ENCODE results near the gene GRM3.

The GRM3 gene

DNA sequence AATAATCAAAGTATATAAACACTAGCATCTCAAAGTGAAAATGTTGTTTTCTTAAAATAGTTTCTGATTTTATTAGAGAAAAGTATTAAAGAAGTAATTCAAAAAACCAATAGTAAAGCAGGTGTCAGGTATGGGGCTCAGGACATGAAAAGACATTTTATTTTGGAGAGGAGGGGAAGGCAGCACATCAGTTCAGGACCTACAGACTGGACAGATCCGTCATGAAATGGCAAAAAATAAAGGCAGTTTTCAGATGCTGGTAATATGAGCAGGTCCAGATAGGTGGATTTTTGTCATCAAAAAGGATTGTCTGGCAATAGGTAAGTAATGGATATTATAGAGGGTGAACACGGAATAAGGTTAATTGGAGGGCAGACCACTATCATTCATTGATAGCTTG, 49.0 kb downstream of the GRM3 start:
- DNase-seq (ENCODE audit: low read depth in 2 of 2): no peak

DNA sequence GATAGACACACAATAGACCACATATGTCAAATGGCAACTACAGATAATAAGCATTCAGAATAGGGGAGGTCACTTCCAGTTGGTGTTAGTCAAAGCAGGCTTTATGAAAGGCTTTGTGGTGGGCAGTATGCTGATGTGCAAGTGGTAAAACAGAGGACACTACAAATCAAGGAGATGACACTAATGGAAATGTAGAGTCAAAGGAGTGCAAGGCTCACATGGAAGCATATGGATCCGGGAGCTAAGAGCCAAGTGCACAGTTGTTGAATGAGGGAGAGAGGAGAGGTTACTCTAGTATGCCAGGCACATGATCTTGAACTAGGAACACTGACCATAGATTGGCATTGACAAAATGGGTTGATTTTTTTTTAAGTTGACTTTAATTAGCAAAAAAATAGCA, 62.7 kb downstream of the GRM3 start:
- DNase-seq (ENCODE audit: low read depth in 2 of 2): no peak

DNA sequence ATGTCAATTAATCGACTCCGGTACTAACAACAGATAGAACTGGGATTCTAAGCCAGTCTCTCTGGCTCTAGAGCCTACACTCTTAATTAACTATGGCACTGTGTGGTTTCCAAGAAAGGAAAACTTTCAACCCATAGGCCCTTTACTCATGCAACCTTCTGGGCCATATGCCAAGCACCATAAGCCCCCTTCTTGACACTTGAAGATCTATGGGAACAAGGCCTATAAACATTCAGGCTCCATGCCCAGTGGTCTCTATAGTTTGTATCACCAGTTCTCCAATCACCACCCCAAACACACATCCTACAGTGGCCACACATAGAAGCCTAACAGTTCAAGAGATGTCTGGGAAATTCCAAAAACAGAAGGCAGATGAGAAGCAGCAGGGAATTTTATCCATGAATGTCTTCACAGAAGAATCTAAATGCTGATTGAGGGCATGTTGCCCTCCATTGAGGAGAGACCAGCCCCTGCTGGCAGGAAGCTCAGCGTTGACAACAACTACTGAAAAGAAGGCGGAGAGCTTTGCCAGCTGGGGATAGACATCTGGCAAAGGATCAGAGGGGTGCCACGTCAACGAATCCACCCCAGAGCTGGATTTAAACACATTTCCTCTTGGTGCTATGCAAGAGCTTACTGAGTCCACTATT, 64.4 kb downstream of the GRM3 start:
- DNase-seq (ENCODE audit: low read depth in 2 of 2): no peak

DNA sequence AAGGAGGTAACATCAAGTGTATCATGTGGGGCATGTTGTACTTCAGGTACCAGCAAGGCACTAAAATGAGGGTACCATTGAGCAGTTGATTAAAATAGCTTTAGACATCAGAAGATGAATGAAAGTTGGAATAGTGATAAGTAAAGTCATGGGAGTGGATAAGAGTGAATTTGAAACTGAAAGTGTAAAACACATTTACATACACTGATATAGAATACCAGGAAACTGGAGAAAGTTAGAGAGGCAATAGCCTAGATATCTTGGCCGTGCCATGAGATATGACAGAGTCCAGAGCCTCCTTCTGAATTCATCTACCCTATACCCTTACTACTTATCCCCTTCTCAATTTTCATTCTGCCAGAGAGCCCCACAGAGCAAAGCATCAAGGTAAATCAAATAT, 76.6 kb downstream of the GRM3 start:
- no peak for DNase-seq (ENCODE audit: low read depth in 2 of 2)

DNA sequence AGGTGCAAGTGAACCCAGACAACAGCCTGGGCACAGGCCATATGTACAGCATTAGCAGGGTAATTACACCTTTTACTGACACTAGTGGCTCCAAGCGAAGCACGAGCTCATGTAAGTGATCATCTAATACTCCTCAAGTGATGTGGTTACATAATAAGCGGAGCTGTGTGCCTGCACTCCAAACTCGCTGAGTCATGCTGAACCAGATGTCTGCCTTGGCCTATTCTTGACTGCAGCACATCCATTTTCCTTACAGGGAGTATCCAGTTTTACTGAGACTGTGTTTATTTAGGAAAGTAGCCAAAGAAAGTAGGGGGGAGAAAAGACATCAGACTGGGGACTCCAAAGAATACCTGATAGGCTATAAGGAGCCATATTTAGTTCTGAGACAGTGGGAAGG, 90.1 kb downstream of the GRM3 start:
- no peak for DNase-seq (ENCODE audit: low read depth in 2 of 2)

DNA sequence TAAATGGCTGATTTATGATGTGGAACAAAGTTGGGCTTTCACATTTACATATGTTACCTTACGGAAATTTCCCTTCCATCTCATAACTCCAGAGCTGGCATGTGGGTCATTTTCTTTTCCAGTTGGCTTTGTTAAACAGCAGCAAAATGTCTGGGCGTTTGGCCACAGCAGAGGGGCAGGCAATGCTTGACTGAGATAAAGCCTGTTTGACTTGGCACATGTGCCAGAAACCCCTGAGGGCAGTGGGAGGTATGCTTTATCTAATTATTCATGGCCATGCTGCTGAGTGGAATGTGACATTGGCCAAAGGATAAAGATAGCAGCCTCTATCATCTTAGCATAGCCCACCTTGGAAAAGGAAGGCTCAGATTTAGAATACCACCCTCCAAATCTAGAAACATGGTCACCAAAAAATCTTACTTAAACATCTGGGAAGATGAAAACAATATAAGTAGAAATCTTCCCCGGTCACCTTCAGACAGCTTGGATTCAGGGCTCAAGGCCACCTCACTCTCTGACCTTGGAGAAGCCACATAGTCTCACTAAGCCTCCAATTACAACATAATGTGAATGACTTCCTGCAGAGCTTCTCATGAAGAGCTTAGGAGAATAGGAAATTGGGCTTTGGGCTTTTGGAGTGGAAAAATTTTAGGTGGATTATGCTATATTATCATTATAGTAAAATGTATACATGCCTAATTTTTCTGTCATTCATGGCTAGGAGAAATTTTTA, 101.5 kb downstream of the GRM3 start:
- no peak for DNase-seq (ENCODE audit: low read depth in 2 of 2)

DNA sequence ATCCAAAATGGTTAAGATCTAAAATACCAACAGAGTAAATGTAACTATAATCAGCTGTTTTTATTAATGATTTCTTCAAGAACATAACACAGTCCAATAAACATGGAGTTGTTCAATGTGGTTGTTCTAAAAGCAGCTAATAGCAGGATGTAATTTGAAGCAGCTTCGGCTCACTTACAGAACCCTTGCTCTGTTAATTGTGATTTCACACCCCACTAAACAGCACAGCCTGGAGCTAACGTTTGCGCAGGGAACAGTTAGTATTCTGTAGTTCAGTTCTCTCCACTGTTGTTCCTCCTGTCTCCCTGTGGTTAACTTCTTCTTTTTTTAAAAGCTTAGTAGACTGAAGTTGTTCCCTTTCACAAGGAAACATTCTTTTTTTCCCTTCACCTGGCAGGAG, 104.0 kb downstream of the GRM3 start:
- no peak for DNase-seq (ENCODE audit: low read depth in 2 of 2)

DNA sequence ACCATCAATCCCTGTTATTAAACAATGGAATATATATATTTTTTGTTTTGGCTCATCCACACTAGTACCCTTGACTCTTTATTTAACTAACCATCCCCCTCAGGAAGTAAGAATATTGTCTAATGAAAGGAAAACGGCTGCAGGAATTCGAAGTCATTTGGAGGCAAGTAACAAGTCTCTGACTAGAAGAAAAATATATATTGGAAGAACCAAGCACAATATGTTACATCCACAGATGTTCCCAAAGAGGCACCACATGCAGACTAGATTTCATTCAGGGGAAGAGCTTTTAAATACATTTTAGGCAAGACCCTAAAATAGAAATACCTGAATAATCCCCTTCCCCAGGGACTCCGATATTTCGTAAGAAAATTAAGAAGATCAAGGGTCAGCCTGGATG, 104.5 kb downstream of the GRM3 start:
- no peak for DNase-seq (ENCODE audit: low read depth in 2 of 2)

DNA sequence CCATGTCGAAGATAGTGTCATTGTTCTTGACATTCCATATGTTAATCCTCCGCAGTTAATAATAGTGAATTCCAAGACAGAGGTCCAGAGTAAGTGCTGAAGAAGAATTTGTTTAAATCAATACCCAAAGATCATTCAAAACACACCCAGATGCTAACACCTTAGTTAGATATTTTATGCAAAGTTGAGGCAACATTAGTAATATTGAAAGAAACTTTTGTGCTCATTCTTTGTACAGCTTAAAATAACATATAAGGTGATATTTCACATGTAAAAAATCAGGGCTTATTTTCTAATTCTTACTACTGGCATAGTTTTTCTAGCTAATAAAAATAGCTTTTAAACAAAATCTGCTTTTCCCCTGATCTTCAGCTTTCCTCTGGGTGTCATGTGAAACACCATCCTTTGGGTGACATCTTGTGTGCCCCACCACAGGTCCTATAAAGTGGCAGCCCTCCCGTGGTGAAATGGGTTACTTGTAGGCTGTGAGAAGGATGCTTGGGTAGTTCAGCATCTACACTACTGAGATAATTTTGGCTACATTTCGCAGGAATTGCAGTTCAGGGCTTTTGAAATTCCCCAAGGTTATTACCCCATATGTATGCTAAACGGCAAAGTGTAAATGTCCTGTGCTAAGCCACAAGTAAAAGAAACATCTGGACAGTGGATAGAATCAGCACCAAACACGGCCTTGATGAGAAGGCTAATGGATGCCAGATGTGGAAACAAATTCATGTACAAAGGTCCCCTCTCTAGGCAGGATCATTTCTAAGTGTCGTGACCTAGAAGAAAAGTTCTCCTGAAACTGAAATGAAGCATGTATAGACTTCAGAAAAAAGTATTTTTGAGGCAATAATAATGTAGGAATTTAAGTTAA, 105.4 kb downstream of the GRM3 start:
- DNase-seq (ENCODE audit: low read depth in 2 of 2): no peak

DNA sequence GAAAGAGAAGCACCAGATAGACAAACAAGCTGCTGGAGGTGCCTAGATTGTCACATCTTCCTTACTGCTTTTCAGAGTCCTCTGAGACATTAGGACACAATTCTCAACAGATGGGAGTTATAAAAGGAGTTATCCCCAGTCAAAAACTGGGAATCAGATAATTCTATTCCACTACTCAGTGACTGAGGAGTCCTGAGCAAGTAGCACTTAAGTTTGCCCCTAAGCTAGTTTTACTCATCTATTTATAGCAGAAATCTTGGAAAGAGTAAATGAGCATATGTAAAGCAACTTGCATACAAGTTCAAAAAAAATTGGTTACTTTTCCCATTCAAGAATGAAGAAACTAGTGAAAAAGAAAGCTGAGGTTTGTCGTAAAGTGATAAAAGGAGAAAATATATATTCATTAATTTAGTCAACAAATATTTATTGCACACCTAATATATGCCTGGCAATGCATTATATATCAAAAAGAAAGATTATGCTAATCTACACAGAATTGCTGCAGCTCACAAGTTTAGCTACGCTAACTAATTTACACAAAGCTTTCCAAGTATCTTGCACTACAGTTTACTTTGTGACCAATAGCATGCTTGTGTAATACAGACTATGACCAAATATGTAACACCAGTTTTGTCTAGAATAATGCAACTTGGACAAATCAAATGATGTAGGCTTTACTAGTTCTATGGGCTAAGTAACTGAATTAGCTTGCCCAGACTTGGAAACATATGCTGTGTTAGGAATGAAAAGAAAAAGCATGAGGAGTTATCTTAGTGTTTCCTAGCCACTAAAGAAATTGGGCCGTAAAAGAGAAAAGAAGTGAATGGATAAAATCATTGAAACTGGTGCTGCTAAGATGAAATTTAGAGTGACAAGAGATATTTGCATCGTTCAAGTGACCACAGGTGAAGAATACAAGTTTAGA, 106.3 kb downstream of the GRM3 start:
- DNase-seq (ENCODE audit: low read depth in 2 of 2): no peak

DNA sequence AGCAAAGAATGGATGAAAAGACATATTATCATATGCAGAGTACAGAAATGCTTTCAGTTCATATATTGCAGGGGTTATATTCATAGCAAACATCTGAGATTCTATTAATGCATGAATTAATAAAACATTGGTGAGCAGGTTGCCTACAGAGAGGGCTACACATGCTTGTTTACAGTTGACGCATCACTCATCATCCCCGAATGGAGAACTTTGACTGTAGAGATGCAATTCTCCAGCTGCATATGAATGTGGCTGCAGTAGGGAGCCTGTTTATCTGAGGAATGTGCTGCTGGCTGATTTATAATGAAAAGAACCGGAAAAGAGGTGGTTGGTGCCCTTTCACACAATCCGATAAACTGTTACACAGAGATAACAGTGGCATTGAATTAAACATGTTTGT, 116.5 kb downstream of the GRM3 start:
- DNase-seq (ENCODE audit: low read depth in 2 of 2): no peak

DNA sequence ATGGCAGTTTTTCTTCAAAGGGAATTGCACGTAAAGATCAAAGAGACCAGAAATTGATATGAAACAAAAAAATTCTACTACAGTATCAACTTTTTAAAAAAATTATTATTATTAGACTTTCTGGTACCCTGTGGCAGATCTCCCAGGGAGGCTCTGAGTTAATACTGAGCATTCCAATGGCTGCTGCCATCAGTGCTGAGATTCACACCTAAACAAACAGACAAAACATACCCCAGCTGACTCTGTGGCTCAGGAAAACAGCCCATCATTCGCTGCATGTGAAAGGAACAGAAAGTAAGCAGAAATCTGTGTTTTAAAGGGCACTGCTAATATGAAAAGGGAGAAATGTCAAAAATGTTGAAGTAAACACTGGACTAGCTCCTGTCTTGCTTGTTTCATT, 118.4 kb downstream of the GRM3 start:
- no peak for DNase-seq (ENCODE audit: low read depth in 2 of 2)

DNA sequence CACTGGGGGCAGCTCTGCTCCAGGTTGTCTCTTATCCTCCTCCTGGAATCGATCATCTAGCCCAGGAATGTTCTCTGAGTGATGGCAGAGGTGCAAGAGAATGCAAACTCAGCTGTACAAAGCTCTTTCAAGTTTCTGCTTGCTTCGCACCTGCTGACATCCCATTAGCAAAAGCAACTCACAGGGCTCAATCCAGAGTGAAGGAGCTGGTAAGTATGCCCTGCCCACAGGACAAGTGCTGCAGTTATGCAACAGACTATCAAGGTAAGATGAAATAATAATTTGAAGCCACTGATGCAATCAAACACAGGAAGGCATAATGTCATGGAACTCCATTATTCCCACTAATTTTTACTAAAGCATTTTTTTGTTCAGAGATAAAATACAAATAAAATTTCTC, 122.2 kb downstream of the GRM3 start:
- no peak for DNase-seq (ENCODE audit: low read depth in 2 of 2)

DNA sequence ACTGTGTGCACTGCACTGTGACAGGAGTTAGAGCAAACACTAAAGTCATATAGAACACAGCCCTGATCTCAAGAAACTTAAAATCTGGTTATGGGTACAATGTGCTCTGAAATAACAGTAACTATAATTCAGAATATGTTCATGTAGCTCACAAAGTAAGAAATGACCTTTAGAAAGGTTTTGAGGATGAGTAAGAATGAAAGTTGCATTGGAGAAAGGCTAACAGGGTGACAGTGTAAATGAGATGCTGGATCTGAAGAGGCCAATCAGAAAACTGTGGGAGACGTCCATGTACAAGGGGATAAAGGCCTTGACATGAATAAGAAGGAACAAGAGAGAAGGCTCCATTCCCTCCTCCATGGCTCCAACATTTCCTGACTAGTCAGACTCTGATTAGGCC, 124.7 kb downstream of the GRM3 start:
- DNase-seq (ENCODE audit: low read depth in 2 of 2): no peak

DNA sequence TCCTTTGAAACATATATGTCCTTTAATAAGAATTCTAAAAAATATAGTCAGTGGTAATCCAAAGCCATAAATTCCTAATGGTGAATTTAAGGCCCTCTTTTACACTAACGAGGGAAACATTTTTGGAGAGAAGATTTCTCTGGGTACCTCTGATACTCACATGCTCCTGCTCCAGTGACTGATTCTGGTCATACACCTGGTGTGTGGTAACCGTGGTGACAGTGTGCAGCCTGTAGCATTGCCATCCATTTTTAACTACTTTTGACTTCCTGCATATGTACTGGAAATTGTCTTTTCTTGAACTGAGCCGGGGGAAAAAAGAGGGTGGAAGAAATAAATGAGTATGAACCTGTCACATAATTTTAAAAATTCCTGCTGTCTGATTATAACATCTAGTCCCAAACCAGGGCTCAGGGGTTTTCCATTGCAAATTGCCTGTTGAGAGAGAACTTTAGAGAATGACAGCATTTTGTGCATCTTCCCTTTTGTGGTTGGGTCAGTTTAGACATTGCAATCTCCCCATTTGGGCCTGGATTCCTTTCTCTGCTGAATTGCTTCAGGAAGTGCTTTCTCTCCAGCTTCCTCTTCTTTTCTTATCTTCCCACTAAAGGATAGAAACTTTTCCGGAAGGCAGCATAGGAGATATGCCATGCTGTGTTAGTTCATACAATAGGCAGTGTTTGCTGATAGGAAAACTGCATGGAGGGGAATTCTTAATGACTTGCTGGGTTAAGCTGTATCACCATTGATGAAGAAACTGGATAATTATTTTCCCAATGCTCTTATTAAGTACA, 125.5 kb downstream of the GRM3 start:
- DNase-seq (ENCODE audit: low read depth in 2 of 2): no peak

DNA sequence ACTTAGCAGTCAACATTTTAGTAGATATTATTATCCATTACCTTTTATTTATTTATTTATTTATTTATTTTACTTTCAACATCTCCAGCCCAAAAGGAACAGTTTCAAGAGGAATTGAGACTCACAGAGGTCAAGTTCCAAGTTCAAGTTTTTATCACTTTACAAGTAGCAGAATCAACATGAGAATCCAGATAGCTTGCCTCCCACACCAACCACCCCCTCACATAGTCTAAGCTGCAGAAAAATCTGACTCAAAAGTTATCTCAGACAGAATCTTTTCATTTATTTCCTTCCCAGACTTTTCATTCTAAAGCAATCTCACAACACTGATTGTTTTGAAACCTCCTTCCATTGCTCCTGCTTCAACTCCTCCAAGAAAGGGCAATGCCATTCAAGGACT, 129.6 kb downstream of the GRM3 start:
- DNase-seq (ENCODE audit: low read depth in 2 of 2): no peak

DNA sequence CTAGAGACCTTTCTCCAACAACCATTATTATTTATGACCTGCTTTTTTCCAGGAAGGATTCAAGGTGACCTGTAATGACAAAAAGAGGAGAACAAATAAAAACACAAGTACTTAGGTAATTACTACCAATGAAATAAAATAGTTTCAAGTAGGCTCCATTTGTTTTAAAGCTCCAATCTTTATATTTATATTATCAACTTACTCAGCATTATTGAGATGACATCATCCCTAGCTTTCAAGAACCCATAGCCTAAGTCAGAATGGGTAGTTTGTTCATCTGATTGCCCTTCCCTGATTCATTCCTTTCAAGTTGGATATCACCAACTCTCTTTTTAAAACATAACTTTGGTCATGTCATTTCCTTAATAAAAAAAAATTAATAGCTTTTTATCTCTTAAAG, 131.5 kb downstream of the GRM3 start:
- no peak for DNase-seq (ENCODE audit: low read depth in 2 of 2)

DNA sequence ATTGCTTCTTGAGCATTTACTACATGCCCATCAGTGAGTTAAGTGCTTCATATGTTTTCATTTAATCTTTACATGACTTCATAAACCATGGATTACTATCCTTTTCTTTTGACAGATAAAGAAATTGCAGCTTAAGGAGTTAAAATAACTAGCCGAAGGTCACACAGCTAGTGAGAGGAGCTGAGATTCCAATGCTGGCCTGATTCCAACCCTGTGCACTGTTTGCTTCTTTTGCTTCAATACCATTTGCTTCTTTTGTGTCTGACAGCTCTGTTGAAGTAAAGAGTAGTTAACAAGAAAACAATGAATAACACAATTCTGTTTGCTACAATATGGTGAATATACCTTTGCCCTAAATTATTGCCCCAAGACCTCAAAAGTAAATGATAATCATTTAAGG, 132.4 kb downstream of the GRM3 start:
- DNase-seq (ENCODE audit: low read depth in 2 of 2): no peak

DNA sequence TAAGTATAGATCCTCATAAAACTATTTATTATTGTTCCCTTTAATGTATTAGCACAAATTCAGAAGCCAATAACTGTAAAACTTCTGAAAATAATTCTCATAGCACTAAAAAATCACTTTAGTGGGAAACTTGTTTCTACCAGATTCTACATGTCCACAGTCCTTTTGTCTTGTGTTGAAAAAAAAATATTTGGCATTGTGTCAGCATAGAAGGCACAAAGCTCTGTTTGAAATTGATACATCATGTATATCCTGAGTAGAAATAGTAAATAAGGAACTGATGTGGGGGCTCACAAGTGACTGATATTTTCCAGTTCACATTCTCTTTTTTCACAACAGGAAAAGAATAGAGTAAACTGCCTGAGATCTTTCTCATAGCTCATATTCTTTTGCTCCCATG, 134.6 kb downstream of the GRM3 start:
- DNase-seq (ENCODE audit: low read depth in 2 of 2): no peak

DNA sequence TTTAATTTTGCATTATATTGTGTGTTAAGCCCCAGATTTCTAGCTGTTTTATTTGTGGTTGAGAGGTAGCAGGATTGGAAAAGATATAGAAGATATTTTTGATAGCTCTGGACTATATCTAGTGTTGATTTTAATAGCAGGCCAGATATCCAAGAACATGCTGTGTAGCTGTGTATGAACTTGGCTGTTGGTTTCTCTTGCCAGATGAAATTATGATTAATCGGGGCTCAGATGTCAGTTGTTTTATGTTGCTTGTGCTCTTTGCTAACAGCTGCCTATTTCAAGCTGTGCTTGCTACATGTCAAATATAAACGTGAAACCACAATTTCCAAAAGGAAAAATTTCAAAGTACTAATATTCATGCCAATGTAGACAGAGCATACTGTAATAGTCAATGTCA, 141.1 kb downstream of the GRM3 start:
- DNase-seq (ENCODE audit: low read depth in 2 of 2): no peak

DNA sequence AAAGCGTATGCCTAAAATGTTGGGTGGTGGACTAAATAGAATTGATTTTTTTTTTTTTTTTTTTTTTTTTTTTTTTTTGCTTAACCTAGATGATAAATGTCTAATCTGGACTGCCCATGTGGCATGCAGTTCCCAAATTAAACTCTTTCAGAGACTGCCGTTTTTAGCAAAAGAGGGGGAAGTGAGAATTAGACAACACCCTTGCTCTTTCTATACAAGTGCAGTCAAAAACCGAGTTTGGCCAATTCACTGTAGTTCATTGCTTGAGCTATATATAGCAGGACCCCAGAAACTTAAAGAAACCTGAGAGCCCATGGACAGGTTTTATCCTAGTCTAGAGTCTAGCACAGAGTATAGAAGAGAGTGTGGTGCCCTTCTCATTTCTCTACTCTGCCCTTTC, 141.9 kb downstream of the GRM3 start:
- no peak for DNase-seq (ENCODE audit: low read depth in 2 of 2)
